Choroid plexus epithelial cell (primary cell): ENCODE data around the gene DYSF.

Experiments used
- DNase-seq: peaks from one replicate; pipeline ENCODE4 v3.0.0-alpha.2; 2010; ENCODE audit warnings: low read depth
- H3K4me3 ChIP-seq: 2 replicates; pipeline ENCODE4 v1.5.1; 2011; ENCODE audit warnings: low read depth, mild to moderate bottlenecking, control low read depth, low read length, moderate library complexity
- CTCF ChIP-seq: conservative IDR thresholded peaks from 2 replicates; pipeline ENCODE4 v1.5.1; 2011; ENCODE audit warnings: low read depth, mild to moderate bottlenecking, control low read depth, inconsistent platforms, low read length, moderate library complexity

Gene DYSF

GRCh38 chr2:71692621-71693277 is 239.4 kb downstream of the DYSF start:
- TF ChIP-seq CTCF: no peak
- H3K4me3 ChIP-seq: no peak overlapping the region
- no peak for DNase-seq

- no peak for DNase-seq
- no peak for TF ChIP-seq CTCF
- H3K4me3 ChIP-seq: no peak overlapping the region
These were observed 240.2 kb downstream of the DYSF start for GRCh38 chr2:71693286-71694270.

GRCh38 chr2:71694501-71695234 is 241.3 kb downstream of the DYSF start:
- TF ChIP-seq CTCF: no peak
- no peak for DNase-seq
- no peak overlapping the region for H3K4me3 ChIP-seq

- no peak overlapping the region for H3K4me3 ChIP-seq
- no peak for DNase-seq
- no peak for TF ChIP-seq CTCF
These were observed 242.1 kb downstream of the DYSF start for GRCh38 chr2:71695235-71696120.

GRCh38 chr2:71696381-71696780 is 243.0 kb downstream of the DYSF start:
- no peak for DNase-seq

More at GRCh38 chr2:71696381-71696780, 243.0 kb downstream of the DYSF start:
- no peak overlapping the region for H3K4me3 ChIP-seq
- TF ChIP-seq CTCF: no peak
